HG02885 (cell line): ENCODE results near the gene MUC2.

Source experiments
- ATAC-seq: cut with Tn5 transposase; IDR thresholded peaks from one replicate; pipeline ENCODE4 v1.9.1; 2021; ENCODE audit warnings: mild to moderate bottlenecking; ENCODE audit not compliant: unreplicated experiment, poor library complexity

MUC2 gene

GRCh38 chr11:1116666-1117390 is 42.2 kb downstream of the MUC2 start:
- ATAC-seq, result no peak

- no peak for ATAC-seq
Measured at GRCh38 chr11:1117992-1118391, 43.3 kb downstream of the MUC2 start.

- no peak for ATAC-seq
Measured at GRCh38 chr11:1118755-1119603, 44.3 kb downstream of the MUC2 start.

- ATAC-seq, result no peak
Measured at GRCh38 chr11:1119604-1120146, 45.0 kb downstream of the MUC2 start.

GRCh38 chr11:1120532-1121330 is 46.1 kb downstream of the MUC2 start:
- ATAC-seq, result no peak

- ATAC-seq, result no peak
Measured at GRCh38 chr11:1121331-1121812, 46.7 kb downstream of the MUC2 start.

- no peak for ATAC-seq
Measured at GRCh38 chr11:1121813-1122663, 47.4 kb downstream of the MUC2 start.

- no peak for ATAC-seq
Measured at GRCh38 chr11:1122664-1123002, 48.0 kb downstream of the MUC2 start.

- ATAC-seq, result no peak
Measured at GRCh38 chr11:1123970-1124369, 49.3 kb downstream of the MUC2 start.
